ENCODE data around the gene GALC.

The GALC gene

DNA sequence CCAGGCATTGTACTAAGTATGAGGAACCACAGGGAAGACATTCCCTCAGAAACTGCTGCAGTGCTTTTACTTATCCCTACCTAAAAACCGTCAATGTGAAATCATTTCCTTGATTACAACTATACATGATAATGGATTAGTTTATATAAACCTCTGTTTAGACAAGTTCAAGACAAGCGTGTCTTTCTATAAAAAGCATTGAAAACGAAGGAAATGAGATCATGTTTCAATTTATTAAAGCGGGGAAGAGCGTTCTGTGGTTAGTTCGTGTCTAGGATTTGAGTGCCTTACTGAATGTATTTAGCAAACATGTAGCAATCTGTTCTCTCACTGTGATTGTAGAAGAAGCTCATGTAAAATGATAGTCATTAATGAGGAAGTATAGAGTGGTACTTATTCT, 37.5 kb downstream of the GALC start:
- no peak for DNase-seq (ENCODE audit: low spot score)

- no peak for DNase-seq (ENCODE audit: low spot score)
These were observed 40.5 kb downstream of the GALC start for GRCh38 chr14:87952307-87953094.

DNA sequence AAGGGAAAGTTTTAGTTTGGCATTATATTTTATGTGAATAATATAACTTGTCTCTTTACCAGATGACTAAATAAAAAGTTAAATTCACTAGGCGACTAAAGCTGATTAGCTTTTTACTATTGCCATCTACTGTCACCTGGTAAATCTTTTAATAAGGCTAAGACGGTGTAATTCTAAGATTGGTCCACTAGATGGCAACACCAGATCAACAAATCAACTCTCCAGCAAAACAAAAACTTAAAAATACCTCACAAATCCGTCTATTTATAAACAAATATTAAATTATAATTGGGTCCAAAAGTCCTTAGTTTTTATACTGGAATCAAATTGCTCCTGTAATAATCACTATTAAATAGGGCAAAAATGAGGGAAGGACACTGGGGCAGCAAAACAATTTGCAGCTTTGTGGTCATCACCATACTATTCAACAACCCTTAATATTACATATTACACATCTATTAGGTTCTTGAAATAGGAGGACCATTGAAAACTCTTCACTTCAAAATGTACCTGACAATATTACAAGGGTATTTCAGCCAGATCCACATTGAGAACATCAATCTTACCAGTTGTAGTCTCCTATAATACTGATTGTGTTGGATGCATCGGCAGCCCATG, 47.9 kb downstream of the GALC start:
- peak; percentile 47 for DNase-seq (ENCODE audit: low spot score)

GRCh38 chr14:87940894-87941293, 52.1 kb downstream of the GALC start:
- no peak for DNase-seq (ENCODE audit: low spot score)

GRCh38 chr14:87940382-87940781, 52.6 kb downstream of the GALC start:
- DNase-seq (ENCODE audit: low spot score), result no peak

DNA sequence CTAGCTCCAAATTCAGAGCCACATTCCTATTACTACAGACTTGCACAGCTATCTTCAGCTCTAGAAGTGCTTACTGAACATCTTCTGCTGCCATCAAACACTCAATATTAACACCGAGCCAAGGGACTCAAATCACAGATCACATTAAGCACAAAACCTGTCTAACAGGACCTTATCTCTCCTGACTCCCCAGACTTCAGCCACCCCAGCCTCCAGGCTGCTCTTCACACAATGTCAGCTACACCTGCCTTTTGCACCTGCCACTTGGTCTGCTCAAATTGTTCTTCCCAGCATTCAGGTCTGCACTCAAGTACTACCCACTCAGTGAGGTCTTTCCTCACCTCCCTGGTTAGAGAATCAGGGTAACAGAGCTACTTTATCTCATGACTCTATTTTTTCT, 57.1 kb downstream of the GALC start:
- no peak for DNase-seq (ENCODE audit: low spot score)

- DNase-seq (ENCODE audit: low spot score), result no peak
These were observed 57.7 kb downstream of the GALC start for GRCh38 chr14:87935081-87935828.

- no peak for DNase-seq (ENCODE audit: low spot score)
These were observed 58.8 kb downstream of the GALC start for GRCh38 chr14:87934185-87934584.

DNA sequence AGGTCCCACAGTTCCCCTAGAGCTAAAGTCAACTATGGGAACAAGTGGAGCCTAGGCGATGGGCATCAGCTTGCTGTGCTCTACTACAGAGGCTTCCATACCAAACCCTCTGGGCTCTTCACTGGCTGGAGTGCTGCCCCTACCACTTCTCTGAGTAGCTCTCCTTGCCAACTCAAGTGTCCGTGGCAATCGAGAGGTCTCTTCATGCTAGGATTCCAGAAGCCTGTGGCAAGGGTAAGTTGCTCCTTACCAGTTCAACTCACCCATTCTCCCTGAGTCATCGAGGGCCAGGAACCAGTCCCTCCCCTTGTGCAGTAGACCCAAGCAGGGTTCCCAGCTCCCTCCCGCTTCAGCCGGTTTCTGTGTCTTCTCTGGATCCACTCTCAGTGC, 76.1 kb downstream of the GALC start:
- DNase-seq (ENCODE audit: low spot score), result no peak

- DNase-seq (ENCODE audit: low spot score), result no peak
These were observed 76.7 kb downstream of the GALC start for GRCh38 chr14:87916103-87916885.

GRCh38 chr14:87908550-87908949, 84.4 kb downstream of the GALC start:
- DNase-seq (ENCODE audit: low spot score), result no peak

- no peak for DNase-seq (ENCODE audit: low spot score)
These were observed 91.3 kb downstream of the GALC start for GRCh38 chr14:87901652-87902051.

- DNase-seq (ENCODE audit: low spot score), result no peak
These were observed 91.7 kb downstream of the GALC start for GRCh38 chr14:87901236-87901635.

DNA sequence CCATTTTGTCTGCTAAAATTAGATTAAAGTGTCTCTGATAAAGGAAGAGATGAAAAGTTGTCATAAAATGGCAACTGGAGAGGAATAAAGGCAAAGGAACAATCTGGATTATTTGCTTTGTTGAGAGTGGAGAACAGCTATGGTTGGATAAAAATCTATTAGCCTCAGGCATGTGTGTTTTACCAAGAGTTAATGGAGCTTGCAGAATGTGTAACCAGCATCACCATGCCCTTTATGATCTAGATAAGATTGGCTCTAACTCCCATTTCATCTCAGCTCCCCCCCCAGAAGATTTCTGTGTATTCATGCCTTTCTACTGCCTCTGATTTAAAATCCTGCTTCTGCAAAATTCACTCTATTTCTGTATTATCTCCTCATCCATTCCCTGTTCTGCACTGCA, 93.8 kb downstream of the GALC start:
- DNase-seq (ENCODE audit: low spot score), result peak; percentile 14

DNA sequence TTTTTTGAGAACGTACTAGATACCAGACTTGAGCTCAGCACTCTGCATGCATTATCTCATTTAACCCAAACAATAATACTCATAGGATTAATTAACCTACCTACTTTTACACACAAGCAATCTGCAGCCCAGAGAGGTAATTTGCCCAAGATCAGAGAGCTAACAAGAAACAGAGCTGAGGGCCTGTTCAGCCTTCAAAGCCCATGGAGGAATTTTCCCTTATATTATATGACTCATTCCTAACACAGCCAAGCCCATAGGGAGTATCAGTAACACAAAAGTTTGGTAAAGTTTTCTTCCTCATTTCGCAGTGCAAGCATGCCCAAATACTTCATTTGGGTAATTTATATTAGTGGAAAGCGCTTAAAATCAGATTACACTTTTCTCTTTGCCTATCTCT, 94.7 kb downstream of the GALC start:
- no peak for DNase-seq (ENCODE audit: low spot score)

- DNase-seq (ENCODE audit: low spot score), result peak; percentile 59
These were observed 96.3 kb downstream of the GALC start for GRCh38 chr14:87896393-87897380.

DNA sequence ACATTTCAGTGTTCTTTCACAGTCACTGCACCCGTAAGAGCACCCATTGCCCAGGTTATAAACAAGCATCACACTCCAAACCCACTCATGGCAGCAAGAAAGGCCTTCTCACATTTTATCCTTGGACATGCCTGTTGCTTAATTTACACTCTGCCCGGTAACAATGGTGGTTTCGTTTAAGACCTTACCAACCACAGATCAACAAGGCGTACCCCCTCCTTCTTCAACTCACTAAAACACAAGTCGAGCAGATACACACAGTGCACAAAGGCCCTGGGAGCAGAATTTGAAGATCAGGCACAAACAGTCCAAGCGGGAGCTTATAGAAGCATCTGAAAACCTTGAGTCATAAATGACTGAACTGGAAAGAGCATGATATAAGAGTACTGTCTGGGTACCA, 98.1 kb downstream of the GALC start:
- DNase-seq (ENCODE audit: low spot score), result no peak

GRCh38 chr14:87892763-87893162, 100.2 kb downstream of the GALC start:
- DNase-seq (ENCODE audit: low spot score), result no peak

DNA sequence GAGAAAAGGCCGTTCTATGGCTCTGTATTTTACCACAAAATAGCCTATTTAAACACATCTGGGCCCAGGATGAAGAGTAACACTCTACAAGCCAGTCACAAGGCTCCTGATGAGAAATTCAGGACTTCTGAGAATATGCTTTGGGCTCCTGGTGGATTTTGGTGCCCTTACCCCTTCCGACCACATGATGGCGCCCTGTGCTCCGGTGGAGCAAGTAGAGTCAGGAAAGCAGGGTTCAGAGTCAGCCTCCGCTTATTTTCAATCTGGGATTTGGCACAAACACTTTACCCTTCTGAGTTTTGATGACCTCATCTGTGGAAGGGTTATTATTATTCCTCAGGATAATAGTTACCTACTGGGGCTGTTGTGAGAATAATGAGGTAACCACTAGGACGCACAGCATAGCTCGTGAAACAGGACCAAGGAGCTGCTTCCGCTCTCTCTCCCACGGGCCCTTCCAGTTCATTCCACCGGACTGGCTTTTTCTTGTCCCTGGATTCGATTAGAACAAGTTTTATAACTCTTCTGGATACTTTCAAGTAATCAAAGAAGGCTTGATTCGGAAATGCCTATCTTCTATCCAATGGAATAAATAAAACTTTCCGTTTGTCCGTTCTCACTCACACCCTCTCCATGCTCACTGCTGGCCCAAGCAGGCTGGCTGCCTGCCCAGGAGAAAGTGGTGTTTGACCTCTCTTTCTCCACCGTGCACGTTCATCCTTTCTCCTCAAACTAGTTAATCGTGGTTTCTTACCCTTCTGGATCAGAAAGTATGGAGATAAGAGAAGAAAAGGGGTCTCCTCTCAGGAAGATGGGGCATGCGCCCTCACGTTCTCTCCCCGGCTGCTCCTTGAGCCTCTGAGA, 104.6 kb downstream of the GALC start:
- DNase-seq (ENCODE audit: low spot score), result peak; percentile 25

DNA sequence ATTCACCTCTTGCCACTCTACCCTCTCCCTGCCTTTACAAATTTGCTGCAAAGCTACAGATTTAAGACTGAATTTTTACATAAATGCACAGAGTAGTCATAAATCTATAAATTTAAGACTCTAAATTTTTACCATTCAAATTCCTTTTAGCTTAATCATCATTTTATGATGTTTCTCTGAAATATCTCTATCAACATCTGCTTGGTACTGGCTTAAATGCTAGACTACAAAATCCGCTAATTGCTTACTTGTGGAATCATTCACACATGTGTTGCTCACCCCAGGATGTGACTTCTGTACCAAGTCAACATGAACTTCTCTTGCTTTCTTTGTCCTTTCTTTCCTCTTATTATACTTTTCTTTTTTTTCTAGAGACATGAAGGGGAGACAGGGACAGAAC, 109.2 kb downstream of the GALC start:
- no peak for DNase-seq (ENCODE audit: low spot score)

Measured in kidney tubule cell (primary cell).